Measurements from ENCODE around the gene TNFRSF19.
"Not testable (repeated sequence)": the region's sequence is repeated elsewhere in the genome, so short reads cannot be mapped to it uniquely, and the experiment has no call there.

Gene TNFRSF19

GRCh38 chr13:23656637-23657371, 86.6 kb downstream of the TNFRSF19 start:
- no peak for DNase-seq

GRCh38 chr13:23658929-23659541, 88.8 kb downstream of the TNFRSF19 start:
- no peak for DNase-seq

- no peak for DNase-seq
Measured at GRCh38 chr13:23660249-23660648, 90.0 kb downstream of the TNFRSF19 start.

- DNase-seq, result no peak
Measured at GRCh38 chr13:23666582-23666981, 96.4 kb downstream of the TNFRSF19 start.

DNA sequence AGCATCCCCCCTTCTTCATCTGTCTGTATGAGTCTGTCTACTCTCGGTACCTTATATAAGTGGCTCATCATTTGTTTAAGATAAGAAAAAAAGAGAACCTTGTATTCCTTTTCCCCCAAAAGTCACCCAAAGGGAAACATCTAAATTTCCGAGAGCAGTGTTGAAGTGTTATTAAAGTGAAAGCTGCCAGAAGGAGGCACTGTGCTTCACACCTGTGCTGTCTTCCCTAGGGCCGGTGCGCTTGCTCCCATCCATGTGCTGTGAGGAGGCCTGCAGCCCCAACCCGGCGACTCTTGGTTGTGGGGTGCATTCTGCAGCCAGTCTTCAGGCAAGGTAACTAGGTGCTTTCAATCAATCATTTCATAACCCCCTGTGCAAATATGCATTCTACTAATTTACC, 97.5 kb downstream of the TNFRSF19 start:
- no peak for DNase-seq

DNA sequence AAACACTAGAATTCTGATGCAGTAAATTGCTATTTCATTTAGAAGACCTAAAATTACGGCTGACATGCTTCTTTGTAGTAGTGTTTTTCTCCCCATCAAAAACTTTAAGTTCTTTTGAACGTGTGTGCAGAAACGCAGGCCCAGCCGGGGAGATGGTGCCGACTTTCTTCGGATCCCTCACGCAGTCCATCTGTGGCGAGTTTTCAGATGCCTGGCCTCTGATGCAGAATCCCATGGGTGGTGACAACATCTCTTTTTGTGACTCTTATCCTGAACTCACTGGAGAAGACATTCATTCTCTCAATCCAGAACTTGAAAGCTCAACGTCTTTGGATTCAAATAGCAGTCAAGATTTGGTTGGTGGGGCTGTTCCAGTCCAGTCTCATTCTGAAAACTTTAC, 98.3 kb downstream of the TNFRSF19 start:
- DNase-seq, result no peak

GRCh38 chr13:23670793-23671192, 100.6 kb downstream of the TNFRSF19 start:
- DNase-seq, result no peak

DNA sequence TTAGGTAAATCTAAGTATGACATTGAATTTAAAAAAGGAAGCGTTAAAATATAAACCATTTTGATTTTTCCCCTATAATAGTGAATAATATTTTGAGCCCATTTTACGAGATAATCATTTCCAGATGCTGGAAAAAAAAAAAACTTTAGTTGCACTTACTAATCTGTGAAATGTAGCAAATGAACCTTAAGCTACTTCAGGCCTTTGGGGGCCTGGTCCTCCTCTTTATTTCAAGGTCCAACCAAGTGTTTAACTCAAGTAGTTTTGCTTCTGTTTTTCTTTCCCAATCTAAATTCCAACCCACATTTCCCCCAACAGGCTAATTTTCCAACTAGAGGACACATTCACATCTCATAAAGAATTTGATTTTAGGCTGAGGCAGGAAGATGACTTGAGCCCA, 101.2 kb downstream of the TNFRSF19 start:
- DNase-seq, result no peak

GRCh38 chr13:23671897-23672296, 101.7 kb downstream of the TNFRSF19 start:
- no peak for DNase-seq

GRCh38 chr13:23672616-23673015, 102.4 kb downstream of the TNFRSF19 start:
- DNase-seq, result no peak

DNA sequence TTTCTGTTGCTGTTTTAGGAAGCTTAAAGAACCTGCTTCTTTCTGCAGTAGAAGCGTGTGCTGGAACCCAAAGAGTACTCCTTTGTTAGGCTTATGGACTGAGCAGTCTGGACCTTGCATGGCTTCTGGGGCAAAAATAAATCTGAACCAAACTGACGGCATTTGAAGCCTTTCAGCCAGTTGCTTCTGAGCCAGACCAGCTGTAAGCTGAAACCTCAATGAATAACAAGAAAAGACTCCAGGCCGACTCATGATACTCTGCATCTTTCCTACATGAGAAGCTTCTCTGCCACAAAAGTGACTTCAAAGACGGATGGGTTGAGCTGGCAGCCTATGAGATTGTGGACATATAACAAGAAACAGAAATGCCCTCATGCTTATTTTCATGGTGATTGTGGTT, 103.1 kb downstream of the TNFRSF19 start:
- no peak for DNase-seq

DNA sequence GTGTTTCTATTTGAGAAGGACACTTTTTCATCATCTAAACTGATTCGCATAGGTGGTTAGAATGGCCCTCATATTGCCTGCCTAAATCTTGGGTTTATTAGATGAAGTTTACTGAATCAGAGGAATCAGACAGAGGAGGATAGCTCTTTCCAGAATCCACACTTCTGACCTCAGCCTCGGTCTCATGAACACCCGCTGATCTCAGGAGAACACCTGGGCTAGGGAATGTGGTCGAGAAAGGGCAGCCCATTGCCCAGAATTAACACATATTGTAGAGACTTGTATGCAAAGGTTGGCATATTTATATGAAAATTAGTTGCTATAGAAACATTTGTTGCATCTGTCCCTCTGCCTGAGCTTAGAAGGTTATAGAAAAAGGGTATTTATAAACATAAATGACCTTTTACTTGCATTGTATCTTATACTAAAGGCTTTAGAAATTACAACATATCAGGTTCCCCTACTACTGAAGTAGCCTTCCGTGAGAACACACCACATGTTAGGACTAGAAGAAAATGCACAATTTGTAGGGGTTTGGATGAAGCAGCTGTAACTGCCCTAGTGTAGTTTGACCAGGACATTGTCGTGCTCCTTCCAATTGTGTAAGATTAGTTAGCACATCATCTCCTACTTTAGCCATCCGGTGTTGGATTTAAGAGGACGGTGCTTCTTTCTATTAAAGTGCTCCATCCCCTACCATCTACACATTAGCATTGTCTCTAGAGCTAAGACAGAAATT, 103.8 kb downstream of the TNFRSF19 start:
- no peak for DNase-seq

DNA sequence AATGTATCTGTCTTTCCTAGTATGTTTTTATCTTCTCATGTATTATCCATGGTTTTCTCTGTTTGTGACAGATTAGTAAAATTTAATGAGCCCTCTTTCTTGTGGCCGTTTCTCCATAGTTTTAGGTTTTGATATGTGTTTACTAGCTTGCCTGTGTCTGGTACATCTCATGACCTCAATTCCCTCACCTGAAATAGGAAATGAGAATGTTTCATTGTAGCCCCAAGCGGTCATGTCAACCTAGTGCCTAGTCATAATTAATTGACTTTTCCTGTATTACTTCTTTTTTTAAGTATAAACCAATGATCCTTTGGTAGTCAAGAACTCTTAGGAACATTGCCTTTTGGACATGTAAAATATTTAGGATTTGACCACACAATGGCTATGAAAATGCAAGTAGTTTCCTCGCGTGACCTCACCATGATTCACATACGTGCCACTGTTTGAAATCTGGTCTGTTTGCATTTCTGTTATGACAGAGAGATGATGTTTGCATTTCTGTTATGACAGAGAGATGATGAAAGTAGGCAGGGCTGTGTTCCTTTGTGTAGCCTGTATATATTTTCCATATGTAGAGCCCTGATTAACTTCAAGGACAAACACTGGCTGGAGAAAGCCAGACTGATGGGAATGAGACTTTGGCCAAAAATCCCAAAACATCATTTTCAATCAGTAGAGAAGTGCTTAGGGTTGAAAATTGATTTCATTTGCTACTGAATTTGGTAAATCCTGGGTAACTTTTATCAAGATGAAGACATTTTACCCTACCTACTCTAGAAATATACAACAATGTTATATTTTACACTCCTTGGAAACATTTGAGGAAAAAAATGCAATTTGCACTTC, 104.8 kb downstream of the TNFRSF19 start:
- DNase-seq, result no peak

DNA sequence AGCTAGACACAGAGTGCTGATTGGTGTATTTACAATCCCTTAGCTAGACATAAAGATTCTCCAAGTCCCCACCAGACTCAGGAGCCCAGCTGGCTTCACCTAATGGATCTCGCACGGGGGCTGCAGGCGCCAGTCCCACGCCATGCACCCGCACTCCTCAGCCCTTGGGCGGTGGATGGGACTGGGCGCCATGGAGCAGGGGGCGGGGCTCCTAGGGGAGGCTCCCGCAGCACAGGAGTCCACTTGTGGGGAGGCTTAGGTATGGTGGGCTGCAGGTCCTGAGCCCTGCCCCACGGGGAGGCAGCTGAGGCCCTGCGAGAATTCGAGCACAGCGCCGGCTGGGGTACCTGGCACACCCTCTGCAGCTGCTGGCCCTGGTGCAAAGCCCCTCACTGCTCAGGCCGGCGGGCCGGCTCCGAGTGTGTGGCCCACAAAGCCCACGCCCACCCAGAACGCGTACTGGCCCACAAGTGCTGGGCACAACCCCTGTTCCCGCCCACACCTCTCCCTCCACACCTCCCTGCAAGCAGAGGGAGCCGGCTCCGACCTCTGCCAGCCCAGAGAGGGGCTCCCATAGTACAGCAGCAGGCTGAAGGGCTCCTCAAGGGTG, 107.6 kb downstream of the TNFRSF19 start:
- DNase-seq, result not testable (repeated sequence)

- DNase-seq, result no peak
Measured at GRCh38 chr13:23678795-23679194, 108.6 kb downstream of the TNFRSF19 start.

DNA sequence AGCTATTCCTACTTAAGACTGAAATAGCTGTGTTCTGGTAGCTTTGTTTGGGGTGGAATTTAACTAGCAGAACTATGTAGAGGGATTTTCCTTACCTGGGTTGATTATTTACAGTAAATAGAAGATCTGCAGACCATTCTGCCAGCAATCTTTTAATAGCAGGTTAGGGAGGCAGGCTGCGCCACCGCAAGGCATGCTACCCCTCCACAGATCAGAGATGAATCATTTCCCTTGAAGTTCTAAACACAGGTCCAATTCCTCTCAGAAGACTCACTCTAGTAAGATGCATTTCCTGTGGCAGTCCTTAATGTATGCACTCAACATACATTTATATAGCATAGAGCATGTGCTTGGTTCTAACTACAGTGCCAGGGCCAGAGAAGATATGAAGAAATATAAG, 109.0 kb downstream of the TNFRSF19 start:
- no peak for DNase-seq

DNA sequence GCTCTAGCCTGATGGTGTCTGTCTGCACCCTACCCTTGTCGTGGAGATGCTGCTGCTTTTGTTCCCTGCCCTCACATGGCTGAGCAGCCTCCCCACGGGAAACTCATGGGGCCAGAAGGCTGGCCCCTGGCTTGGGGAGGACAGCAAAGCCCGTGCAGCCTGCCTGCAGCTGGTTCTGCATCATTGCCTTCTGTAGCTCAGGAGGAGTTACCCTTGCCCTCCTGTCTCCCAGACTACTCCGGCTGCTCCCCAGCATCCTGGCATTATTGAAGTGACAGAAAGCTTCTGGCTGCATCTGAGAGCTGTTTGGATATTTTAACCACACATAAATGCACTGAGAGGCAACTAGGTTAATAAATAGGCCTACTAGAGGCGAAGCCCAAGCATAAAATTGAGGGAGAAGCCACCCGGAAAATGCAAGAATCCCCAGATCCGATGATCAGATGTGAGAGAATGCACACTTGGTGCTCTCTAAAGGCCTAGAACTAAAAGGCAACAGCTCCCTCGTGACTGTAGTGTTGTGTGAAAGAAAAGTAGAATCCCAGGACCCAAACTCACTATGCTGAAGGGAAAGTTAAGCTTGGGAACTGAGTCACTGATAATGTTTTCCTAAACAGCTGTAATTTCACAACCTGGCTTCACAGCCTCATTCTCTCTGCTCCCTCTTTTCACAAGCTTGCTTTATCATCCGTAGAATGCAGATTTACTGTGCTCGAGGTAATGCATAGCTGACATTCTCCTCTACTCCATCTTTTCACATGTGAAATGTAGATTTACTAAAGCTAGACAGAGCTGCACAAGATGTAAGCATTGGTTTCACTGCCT, 110.8 kb downstream of the TNFRSF19 start:
- no peak for DNase-seq

GRCh38 chr13:23683084-23683483, 112.9 kb downstream of the TNFRSF19 start:
- DNase-seq, result no peak

DNA sequence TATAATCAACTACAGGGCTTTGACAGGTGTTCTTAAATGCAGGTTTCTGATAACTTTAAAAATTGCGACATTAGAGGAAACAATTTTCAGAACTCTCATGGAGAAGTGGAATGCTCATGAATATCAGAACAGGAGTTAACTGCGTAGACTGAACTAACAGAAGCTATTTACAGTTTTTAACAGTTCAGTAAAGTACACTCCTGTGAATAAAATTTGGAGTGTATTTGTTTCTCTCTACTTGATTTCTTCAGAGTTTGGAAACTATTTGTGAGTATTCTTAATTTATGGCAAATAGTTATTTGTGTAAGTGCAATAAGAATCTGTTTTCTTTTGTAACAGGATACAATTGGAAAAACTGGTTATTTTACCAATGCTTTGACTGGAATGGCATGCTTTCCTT, 114.4 kb downstream of the TNFRSF19 start:
- no peak for DNase-seq

- DNase-seq, result no peak
Measured at GRCh38 chr13:23685416-23685815, 115.2 kb downstream of the TNFRSF19 start.

- no peak for DNase-seq
Measured at GRCh38 chr13:23686948-23687347, 116.7 kb downstream of the TNFRSF19 start.

GRCh38 chr13:23687614-23688013, 117.4 kb downstream of the TNFRSF19 start:
- DNase-seq, result no peak

All from T-helper 9 cell (primary cell).